GM12878 (cell line): ENCODE data around the gene KIAA1217.

Experiments used
- CBX5 ChIP-seq: sonication (generic); IDR thresholded peaks from 2 replicates; pipeline ENCODE4 v1.6.1; 2016; ENCODE audit warnings: low read depth, moderate library complexity, mild to moderate bottlenecking, inconsistent platforms
- CHD1 ChIP-seq: IDR thresholded peaks from 2 replicates; pipeline ENCODE4 v1.6.1; 2012; ENCODE audit warnings: low read depth, low read length, improper control_type of control experiment
- EZH2 ChIP-seq: IDR thresholded peaks from 2 replicates; pipeline ENCODE4 v1.6.1; 2012; ENCODE audit warnings: low read depth, mild to moderate bottlenecking, control low read depth, inconsistent platforms, low read length, borderline replicate concordance; ENCODE audit not compliant: control insufficient read depth
- GATAD2B ChIP-seq: fragments of 450-650 bp; conservative IDR thresholded peaks from 2 replicates; pipeline ENCODE4 v1.6.1; 2017; ENCODE audit warnings: low read depth, mild to moderate bottlenecking, moderate library complexity
- POLR2A ChIP-seq: IDR thresholded peaks from 2 replicates; pipeline ENCODE4 v1.6.1; 2011; ENCODE audit warnings: low read depth, mild to moderate bottlenecking, low read length
- POLR2AphosphoS5 ChIP-seq: IDR thresholded peaks from 2 replicates; pipeline ENCODE4 v1.6.1; 2011; ENCODE audit warnings: mild to moderate bottlenecking, low read length, inconsistent platforms
- RCOR1 ChIP-seq: conservative IDR thresholded peaks from 2 replicates; pipeline ENCODE4 v1.6.1; 2012; ENCODE audit warnings: low read depth, low read length, improper control_type of control experiment
- SMC3 ChIP-seq: IDR thresholded peaks from 2 replicates; pipeline ENCODE4 v1.6.1; 2011; ENCODE audit warnings: low read length, improper control_type of control experiment, borderline replicate concordance
- SREBF2 ChIP-seq: IDR thresholded peaks from 2 replicates; pipeline ENCODE4 v1.6.1; 2012; ENCODE audit warnings: mild to moderate bottlenecking, low read length
- ZNF24 ChIP-seq: fragments of 450-650 bp; IDR thresholded peaks from 2 replicates; pipeline ENCODE4 v1.6.1; 2017; ENCODE audit warnings: antibody characterized with exemption, mild to moderate bottlenecking
- TF ChIP-seq, protein P1 (sequence below), 3 experiments: IDR thresholded peaks in 2 of 3; conservative IDR thresholded peaks in 1 of 3; 2 replicates each; pipeline ENCODE4 v1.5.1; 2011; ENCODE audit warnings: low read depth in 3 of 3, low read length in 3 of 3, mild to moderate bottlenecking in 3 of 3, control low read depth in 2 of 3, moderate library complexity in 2 of 3, inconsistent platforms in 1 of 3, mixed read lengths in 1 of 3; ENCODE audit not compliant: control insufficient read depth in 2 of 3, insufficient read depth in 1 of 3; ENCODE audit errors: extremely low read depth in 1 of 3
- TF ChIP-seq, protein P2 (sequence below): fragments of 450-650 bp; IDR thresholded peaks from 2 replicates; pipeline ENCODE4 v1.6.1; 2017; ENCODE audit warnings: mild to moderate bottlenecking, moderate library complexity

- no peak for TF ChIP-seq ZNF24
- TF ChIP-seq, protein P1, sequence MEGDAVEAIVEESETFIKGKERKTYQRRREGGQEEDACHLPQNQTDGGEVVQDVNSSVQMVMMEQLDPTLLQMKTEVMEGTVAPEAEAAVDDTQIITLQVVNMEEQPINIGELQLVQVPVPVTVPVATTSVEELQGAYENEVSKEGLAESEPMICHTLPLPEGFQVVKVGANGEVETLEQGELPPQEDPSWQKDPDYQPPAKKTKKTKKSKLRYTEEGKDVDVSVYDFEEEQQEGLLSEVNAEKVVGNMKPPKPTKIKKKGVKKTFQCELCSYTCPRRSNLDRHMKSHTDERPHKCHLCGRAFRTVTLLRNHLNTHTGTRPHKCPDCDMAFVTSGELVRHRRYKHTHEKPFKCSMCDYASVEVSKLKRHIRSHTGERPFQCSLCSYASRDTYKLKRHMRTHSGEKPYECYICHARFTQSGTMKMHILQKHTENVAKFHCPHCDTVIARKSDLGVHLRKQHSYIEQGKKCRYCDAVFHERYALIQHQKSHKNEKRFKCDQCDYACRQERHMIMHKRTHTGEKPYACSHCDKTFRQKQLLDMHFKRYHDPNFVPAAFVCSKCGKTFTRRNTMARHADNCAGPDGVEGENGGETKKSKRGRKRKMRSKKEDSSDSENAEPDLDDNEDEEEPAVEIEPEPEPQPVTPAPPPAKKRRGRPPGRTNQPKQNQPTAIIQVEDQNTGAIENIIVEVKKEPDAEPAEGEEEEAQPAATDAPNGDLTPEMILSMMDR (IDR thresholded peaks at IDR 0.05 in 2 of 3, conservative IDR thresholded peaks at IDR 0.05 in 1 of 3; ENCODE audit: control insufficient read depth in 2 of 3, extremely low read depth in 1 of 3, insufficient read depth in 1 of 3, low read depth in 3 of 3, low read length in 3 of 3) = no peak
- no peak for TF ChIP-seq SMC3
- no peak for TF ChIP-seq POLR2AphosphoS5
- TF ChIP-seq RCOR1 = no peak
- TF ChIP-seq GATAD2B = no peak
- no peak for TF ChIP-seq CBX5
- TF ChIP-seq, protein P2, sequence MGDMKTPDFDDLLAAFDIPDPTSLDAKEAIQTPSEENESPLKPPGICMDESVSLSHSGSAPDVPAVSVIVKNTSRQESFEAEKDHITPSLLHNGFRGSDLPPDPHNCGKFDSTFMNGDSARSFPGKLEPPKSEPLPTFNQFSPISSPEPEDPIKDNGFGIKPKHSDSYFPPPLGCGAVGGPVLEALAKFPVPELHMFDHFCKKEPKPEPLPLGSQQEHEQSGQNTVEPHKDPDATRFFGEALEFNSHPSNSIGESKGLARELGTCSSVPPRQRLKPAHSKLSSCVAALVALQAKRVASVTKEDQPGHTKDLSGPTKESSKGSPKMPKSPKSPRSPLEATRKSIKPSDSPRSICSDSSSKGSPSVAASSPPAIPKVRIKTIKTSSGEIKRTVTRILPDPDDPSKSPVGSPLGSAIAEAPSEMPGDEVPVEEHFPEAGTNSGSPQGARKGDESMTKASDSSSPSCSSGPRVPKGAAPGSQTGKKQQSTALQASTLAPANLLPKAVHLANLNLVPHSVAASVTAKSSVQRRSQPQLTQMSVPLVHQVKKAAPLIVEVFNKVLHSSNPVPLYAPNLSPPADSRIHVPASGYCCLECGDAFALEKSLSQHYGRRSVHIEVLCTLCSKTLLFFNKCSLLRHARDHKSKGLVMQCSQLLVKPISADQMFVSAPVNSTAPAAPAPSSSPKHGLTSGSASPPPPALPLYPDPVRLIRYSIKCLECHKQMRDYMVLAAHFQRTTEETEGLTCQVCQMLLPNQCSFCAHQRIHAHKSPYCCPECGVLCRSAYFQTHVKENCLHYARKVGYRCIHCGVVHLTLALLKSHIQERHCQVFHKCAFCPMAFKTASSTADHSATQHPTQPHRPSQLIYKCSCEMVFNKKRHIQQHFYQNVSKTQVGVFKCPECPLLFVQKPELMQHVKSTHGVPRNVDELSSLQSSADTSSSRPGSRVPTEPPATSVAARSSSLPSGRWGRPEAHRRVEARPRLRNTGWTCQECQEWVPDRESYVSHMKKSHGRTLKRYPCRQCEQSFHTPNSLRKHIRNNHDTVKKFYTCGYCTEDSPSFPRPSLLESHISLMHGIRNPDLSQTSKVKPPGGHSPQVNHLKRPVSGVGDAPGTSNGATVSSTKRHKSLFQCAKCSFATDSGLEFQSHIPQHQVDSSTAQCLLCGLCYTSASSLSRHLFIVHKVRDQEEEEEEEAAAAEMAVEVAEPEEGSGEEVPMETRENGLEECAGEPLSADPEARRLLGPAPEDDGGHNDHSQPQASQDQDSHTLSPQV = no peak
- TF ChIP-seq SREBF2 = no peak
- no peak for TF ChIP-seq CHD1
- TF ChIP-seq POLR2A = no peak
- no peak for TF ChIP-seq EZH2
These were observed 32.3 kb upstream of the KIAA1217 start for GRCh38 chr10:24176658-24177057.
